ENCODE data around the gene AKT3.

The AKT3 gene

GRCh38 chr1:243474906-243475305 lies 375.1 kb downstream of the AKT3 start:
- H3K4me2 ChIP-seq (ENCODE audit: low read depth, low read length, poor library complexity, severe bottlenecking): no peak overlapping the region
- H4K20me1 ChIP-seq (ENCODE audit: insufficient read depth, low read length, poor library complexity, severe bottlenecking): no peaks in the 10 kb centered on the region
- H3K9me2 ChIP-seq (replicated peaks; ENCODE audit: low read depth, low read length): no peaks in the 10 kb centered on the region
- H3K36me3 ChIP-seq (ENCODE audit: insufficient read depth, low read length): no peaks in the 10 kb centered on the region
- no peaks in the 10 kb centered on the region for H3K79me2 ChIP-seq (ENCODE audit: insufficient read depth, low read length)
- H3K27me3 ChIP-seq (ENCODE audit: insufficient read depth, low read length, poor library complexity, severe bottlenecking): no peaks in the 10 kb centered on the region
- no peak overlapping the region for H2AFZ ChIP-seq (ENCODE audit: low read length)
- H3K4me1 ChIP-seq (ENCODE audit: insufficient read depth, low read length, poor library complexity, severe bottlenecking): no peaks in the 10 kb centered on the region
- H3K9ac ChIP-seq (ENCODE audit: low read depth, low read length, poor library complexity, severe bottlenecking): no peak overlapping the region
- TF ChIP-seq CTCF (conservative IDR thresholded peaks at IDR 0.05; ENCODE audit: low read length) (no peak), EZH2phosphoT487 (IDR thresholded peaks at IDR 0.05; ENCODE audit: borderline replicate concordance) (no peak)
- no peaks in the 10 kb centered on the region for H3K9me3 ChIP-seq (ENCODE audit: insufficient read depth, low read depth, low read length)
- no peaks in the 10 kb centered on the region for H3F3A ChIP-seq (ENCODE audit: low read depth)
- H3K4me3 ChIP-seq (ENCODE audit: low read length, poor library complexity, severe bottlenecking): no peak overlapping the region

- Histone ChIP-seq H3K4me1 (ENCODE audit: insufficient read depth, low read length, poor library complexity, severe bottlenecking) (no peaks in the 10 kb centered on the region), H3K36me3 (ENCODE audit: insufficient read depth, low read length) (no peaks in the 10 kb centered on the region), H3F3A (ENCODE audit: low read depth) (no peaks in the 10 kb centered on the region), H3K4me3 (ENCODE audit: low read length, poor library complexity, severe bottlenecking) (no peak overlapping the region), H3K27me3 (ENCODE audit: insufficient read depth, low read length, poor library complexity, severe bottlenecking) (no peaks in the 10 kb centered on the region), H3K79me2 (ENCODE audit: insufficient read depth, low read length) (no peaks in the 10 kb centered on the region), H3K4me2 (ENCODE audit: low read depth, low read length, poor library complexity, severe bottlenecking) (no peak overlapping the region), H4K20me1 (ENCODE audit: insufficient read depth, low read length, poor library complexity, severe bottlenecking) (no peaks in the 10 kb centered on the region), H3K9me3 (ENCODE audit: insufficient read depth, low read depth, low read length) (no peaks in the 10 kb centered on the region), H2AFZ (ENCODE audit: low read length) (no peak overlapping the region), H3K9ac (ENCODE audit: low read depth, low read length, poor library complexity, severe bottlenecking) (no peak overlapping the region), H3K9me2 (replicated peaks; ENCODE audit: low read depth, low read length) (no peaks in the 10 kb centered on the region)
- TF ChIP-seq CTCF (conservative IDR thresholded peaks at IDR 0.05; ENCODE audit: low read length) (no peak), EZH2phosphoT487 (IDR thresholded peaks at IDR 0.05; ENCODE audit: borderline replicate concordance) (no peak)
These were observed 375.7 kb downstream of the AKT3 start for GRCh38 chr1:243474136-243474881.

- H3K9me3 ChIP-seq (ENCODE audit: insufficient read depth, low read depth, low read length): no peaks in the 10 kb centered on the region
- no peaks in the 10 kb centered on the region for H3K4me1 ChIP-seq (ENCODE audit: insufficient read depth, low read length, poor library complexity, severe bottlenecking)
- H4K20me1 ChIP-seq (ENCODE audit: insufficient read depth, low read length, poor library complexity, severe bottlenecking): no peaks in the 10 kb centered on the region
- H3K4me3 ChIP-seq (ENCODE audit: low read length, poor library complexity, severe bottlenecking): peak overlapping the region; percentile 39
- no peaks in the 10 kb centered on the region for H3K36me3 ChIP-seq (ENCODE audit: insufficient read depth, low read length)
- no peaks in the 10 kb centered on the region for H3K79me2 ChIP-seq (ENCODE audit: insufficient read depth, low read length)
- no peaks in the 10 kb centered on the region for H3F3A ChIP-seq (ENCODE audit: low read depth)
- H3K27me3 ChIP-seq (ENCODE audit: insufficient read depth, low read length, poor library complexity, severe bottlenecking): no peaks in the 10 kb centered on the region
- no peak overlapping the region for H3K9ac ChIP-seq (ENCODE audit: low read depth, low read length, poor library complexity, severe bottlenecking)
- no peaks in the 10 kb centered on the region for H3K9me2 ChIP-seq (replicated peaks; ENCODE audit: low read depth, low read length)
- H3K4me2 ChIP-seq (ENCODE audit: low read depth, low read length, poor library complexity, severe bottlenecking): peak overlapping the region; percentile 53
- peak overlapping the region; percentile 28; the same call in 1 of the 2 replicates for H2AFZ ChIP-seq (ENCODE audit: low read length)
- TF ChIP-seq CTCF (conservative IDR thresholded peaks at IDR 0.05; ENCODE audit: low read length) (no peak), EZH2phosphoT487 (IDR thresholded peaks at IDR 0.05; ENCODE audit: borderline replicate concordance) (no peak)
These were observed 376.6 kb downstream of the AKT3 start for GRCh38 chr1:243473227-243474135.
